ENCODE results near the gene HOXD9.

HOXD9 gene

DNA sequence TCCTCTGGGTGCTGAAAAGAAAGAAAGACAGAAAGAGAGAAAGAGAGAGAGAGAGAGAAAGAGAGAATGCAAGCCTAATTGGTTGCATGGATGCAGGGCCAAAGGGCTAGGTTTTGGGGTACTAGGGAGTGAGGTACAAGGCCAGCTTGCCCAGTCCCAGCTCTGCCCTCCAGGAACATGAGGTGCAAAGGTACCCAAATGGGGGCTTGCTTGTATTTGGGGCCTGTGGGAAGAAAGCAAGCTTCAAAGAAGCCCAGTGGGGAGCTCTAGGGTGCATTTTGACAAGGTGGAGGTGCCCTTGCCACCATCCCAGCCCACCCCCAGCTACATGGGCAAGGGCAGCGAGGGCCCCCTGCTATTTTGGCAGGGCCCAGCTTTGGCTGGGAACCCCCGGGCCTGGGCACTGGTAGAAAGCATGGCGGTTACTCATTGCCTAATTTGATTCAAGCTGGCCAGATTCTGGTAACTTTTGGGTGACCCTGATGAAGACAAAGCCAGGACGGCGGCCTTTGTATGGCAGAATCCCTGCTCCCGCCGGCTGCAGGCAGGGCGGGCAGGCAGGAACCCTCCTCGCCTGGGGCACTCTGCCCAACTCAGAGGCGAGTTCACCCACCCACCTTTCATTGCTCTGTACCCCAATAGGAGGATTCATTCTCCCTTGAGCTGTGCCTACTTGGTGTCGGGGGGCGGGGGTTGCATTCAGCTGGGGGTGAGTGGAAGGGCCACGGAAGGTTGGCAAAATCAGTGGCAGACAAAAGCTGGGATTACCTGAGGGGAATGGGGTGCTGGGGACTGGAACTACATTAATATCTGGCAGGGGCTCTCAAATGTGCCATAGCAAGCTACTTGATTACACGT is 28.3 kb downstream of the HOXD9 start:
- DNase-seq (ENCODE audit: insufficient read length, low spot score), result no peak
- FAIRE-seq, result no peak
- TF ChIP-seq POU2F2 (IDR thresholded peaks at IDR 0.05; ENCODE audit: low read depth, low read length), result no peak

DNA sequence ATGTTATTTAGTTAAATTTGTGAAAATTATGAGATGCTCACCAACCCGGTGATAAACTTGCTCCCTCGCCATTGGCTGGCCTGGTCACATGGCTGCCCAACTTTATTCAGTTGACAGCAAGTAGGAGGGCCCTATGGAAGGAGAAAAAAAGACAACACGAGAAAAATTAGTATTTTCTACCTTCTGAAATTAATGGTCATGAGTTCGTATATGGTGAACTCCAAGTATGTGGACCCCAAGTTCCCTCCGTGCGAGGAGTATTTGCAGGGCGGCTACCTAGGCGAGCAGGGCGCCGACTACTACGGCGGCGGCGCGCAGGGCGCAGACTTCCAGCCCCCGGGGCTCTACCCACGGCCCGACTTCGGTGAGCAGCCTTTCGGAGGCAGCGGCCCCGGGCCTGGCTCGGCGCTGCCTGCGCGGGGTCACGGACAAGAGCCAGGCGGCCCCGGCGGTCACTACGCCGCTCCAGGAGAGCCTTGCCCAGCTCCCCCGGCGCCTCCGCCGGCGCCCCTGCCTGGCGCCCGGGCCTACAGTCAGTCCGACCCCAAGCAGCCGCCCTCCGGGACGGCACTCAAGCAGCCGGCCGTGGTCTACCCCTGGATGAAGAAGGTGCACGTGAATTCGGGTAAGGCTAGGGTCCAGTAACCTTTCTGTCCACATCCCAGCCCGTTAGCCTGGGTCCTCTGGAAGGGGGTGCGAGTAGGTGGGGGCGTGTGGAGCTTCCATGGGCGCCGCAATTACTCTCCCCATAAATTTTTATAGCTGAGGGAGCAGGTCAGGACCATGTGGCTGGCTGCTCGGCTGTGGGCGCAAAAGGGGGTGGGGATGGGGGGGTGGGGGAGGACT is 29.1 kb downstream of the HOXD9 start, which contains the start of gene HOXD4:
TSS of gene HOXD4 (plus strand) at position 109 of the 846 bp plus-strand sequence. CDS start at position 193, 84 bp downstream.
- TF ChIP-seq SPI1 (IDR thresholded peaks at IDR 0.05; ENCODE audit: low read depth, low read length) (no peak), PAX5 (IDR thresholded peaks at IDR 0.05; ENCODE audit: insufficient read depth, low read length, severe bottlenecking) (no peak), POU2F2 (IDR thresholded peaks at IDR 0.05; ENCODE audit: low read depth, low read length) (no peak), POLR2A (IDR thresholded peaks at IDR 0.05; ENCODE audit: low read depth, low read length) (no peak), TAF1 (IDR thresholded peaks at IDR 0.05; ENCODE audit: low read depth, low read length) (no peak), POLR2AphosphoS5 (IDR thresholded peaks at IDR 0.05; ENCODE audit: low read depth, low read length) (no peak)
- DNase-seq (ENCODE audit: insufficient read length, low spot score) (no peak), FAIRE-seq (no peak)

DNA sequence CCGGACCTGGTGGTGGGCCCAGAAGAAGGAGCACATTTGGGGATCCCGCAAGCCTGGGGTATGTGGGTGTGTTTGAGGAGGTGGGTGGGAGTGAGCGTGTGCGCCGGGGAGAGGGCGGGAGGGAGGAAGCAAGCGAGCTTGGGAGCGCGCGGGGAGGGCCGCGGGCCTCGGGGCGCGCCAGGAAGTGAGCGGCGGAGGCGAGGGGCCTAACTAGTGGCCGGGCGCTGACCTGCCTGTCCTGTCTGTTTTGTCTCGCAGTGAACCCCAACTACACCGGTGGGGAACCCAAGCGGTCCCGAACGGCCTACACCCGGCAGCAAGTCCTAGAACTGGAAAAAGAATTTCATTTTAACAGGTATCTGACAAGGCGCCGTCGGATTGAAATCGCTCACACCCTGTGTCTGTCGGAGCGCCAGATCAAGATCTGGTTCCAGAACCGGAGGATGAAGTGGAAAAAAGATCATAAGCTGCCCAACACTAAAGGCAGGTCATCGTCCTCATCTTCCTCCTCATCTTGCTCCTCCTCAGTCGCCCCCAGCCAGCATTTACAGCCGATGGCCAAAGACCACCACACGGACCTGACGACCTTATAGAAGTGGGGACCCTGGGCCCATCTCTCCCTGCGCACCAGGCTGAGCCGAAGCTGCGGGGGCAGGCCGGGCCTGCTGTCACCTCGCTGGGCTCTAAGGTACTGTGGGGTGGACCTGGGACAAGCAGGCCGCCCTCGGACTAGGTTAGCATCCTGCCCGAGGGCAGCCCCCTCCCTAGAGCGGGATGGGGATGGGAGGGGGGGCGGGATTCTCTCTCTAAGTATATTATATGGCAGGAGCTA is 30.0 kb downstream of the HOXD9 start:
- TF ChIP-seq SPI1 (IDR thresholded peaks at IDR 0.05; ENCODE audit: low read depth, low read length), result no peak
- FAIRE-seq, result no peak
- DNase-seq (ENCODE audit: insufficient read length, low spot score), result no peak

DNA sequence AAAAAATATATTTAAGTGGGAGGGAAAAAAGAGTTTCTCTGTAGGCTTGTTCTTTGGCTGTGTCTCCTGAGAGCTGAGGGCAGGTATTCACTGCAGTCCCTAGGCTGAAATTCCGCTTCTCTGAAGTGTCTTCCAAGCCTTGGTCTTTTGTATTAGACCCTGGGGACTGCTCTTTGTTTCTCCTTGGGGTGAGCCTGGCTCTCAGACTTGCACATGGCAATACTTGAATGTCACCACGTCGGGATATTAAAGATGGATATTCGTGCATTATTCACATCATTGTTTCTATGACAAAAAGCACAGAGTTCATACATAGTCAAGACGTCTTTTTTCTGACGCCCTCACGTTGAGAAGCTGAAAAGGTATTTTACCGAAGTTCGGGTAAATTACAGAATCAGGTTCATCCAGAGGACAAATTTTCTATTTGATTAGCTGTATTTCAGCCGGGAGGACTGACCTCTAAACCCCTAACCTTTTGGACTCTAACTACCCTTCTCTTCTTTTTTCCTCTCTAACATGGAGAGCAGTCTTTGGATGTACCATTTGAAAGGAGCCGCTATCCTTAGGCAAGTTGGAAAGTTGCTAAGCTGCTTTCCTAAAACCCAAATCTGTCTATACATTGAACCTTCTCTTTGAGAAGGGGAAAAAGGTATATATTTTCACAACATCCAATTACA is 32.2 kb downstream of the HOXD9 start:
- TF ChIP-seq TAF1 (IDR thresholded peaks at IDR 0.05; ENCODE audit: low read depth, low read length) (no peak), POLR2AphosphoS5 (IDR thresholded peaks at IDR 0.05; ENCODE audit: low read depth, low read length) (no peak), PAX5 (IDR thresholded peaks at IDR 0.05; ENCODE audit: insufficient read depth, low read length, severe bottlenecking) (no peak), POU2F2 (IDR thresholded peaks at IDR 0.05; ENCODE audit: low read depth, low read length) (no peak), POLR2A (IDR thresholded peaks at IDR 0.05; ENCODE audit: low read depth, low read length) (no peak), SPI1 (IDR thresholded peaks at IDR 0.05; ENCODE audit: low read depth, low read length) (no peak)
- DNase-seq (ENCODE audit: insufficient read length, low spot score), result no peak
- no peak for FAIRE-seq

DNA sequence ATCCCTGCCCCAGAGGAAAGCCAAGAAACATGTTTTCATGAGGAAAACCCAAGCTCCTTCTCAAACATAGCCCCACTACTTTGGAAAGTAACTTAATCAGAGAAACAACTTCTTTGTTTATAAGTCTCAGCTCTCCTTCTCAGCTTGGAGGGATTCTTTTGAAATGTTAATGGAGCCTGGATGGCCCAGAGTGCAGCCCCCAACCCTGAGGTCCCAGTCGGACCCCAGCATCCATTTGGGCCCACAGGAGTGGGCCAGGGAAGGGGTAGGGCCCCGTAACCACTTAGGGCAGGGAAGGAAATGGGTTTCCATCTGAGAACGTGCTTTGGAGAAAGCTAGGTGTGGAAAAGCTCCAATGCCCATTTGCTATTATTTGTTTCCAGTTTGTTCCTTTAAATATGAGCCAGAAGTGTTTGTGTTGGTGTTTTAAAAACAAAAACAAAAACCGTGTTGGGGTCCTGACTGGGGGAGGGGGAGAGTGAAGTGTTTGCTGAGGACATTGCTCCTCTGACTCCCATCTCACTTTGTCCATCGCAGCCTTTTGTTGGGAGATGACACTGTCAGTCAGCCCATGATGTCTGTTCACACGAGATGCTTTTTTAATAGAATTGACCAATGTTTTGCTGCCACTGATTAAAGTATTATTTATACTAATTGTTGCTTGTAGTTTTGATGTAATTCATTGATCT is 33.0 kb downstream of the HOXD9 start:
- no peak for DNase-seq (ENCODE audit: insufficient read length, low spot score)
- FAIRE-seq, result no peak
- TF ChIP-seq POLR2AphosphoS5 (IDR thresholded peaks at IDR 0.05; ENCODE audit: low read depth, low read length) (no peak), PAX5 (IDR thresholded peaks at IDR 0.05; ENCODE audit: insufficient read depth, low read length, severe bottlenecking) (no peak), SPI1 (IDR thresholded peaks at IDR 0.05; ENCODE audit: low read depth, low read length) (no peak), POU2F2 (IDR thresholded peaks at IDR 0.05; ENCODE audit: low read depth, low read length) (no peak), TAF1 (IDR thresholded peaks at IDR 0.05; ENCODE audit: low read depth, low read length) (no peak)

DNA sequence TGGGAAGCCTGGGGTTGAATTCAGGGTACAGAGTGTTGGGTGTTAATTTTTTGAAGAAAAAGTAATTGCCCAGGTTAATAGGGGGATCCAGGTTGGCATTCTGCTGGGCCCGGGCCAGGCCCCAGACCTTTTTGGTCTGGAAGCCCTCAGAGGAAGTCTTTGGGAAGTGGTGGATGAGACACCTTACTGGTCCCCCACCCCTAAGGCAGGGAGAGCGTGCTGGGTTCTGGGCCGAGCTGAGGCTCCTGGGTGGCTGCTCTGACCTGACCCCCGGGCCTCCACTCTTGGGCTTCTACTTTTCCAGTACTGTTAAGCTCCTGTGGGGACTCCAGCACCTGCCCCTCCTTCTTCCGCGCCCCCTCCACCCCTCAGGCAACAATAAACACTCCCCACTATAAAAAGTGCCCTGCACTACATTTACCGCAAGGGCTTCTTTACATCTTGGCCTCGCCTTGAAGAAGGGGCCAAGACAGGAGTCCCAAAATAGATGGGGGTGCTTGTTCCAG is 33.8 kb downstream of the HOXD9 start:
- TF ChIP-seq SPI1 (IDR thresholded peaks at IDR 0.05; ENCODE audit: low read depth, low read length), result no peak
- TF ChIP-seq POU2F2 (IDR thresholded peaks at IDR 0.05; ENCODE audit: low read depth, low read length), result no peak
- TF ChIP-seq POLR2AphosphoS5 (IDR thresholded peaks at IDR 0.05; ENCODE audit: low read depth, low read length), result no peak
- TF ChIP-seq PAX5 (IDR thresholded peaks at IDR 0.05; ENCODE audit: insufficient read depth, low read length, severe bottlenecking), result no peak
- no peak for TF ChIP-seq TAF1 (IDR thresholded peaks at IDR 0.05; ENCODE audit: low read depth, low read length)
- no peak for TF ChIP-seq POLR2A (IDR thresholded peaks at IDR 0.05; ENCODE audit: low read depth, low read length)
- DNase-seq (ENCODE audit: insufficient read length, low spot score), result no peak
- FAIRE-seq, result no peak

DNA sequence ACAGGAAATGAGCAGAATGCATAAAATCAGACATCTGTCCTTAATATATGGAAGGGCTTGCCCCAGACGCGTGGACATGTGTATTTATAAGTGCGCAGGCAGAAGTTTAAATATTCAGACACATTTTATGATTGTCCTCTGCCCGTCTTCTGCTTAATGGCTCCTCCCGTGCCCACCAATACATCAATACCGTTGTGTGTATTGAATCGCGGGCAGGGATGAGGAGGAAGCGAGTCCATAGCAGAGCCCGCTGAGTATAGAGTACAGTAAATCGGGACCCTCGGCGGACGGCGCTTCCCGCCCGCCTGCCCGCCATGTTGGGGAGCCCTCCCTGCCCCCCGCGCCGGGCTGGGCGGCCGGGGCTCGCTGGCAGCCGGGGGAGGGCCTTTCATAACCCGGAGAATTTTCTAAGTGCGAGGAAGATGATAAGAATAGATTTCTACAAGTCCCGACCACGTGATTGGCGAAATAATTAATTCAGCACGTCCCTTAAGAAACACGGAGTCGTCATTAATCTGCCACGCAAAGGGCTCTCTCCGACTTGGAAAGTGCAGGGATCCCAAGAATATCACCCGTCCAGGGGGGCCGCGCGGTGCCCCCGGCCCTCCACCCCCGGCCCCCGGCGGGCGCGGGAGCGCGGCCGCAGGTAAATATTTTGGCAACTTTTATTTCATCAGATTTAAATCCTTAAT is 34.4 kb downstream of the HOXD9 start, which contains the start of gene HOXD3:
TSS of gene HOXD3 (plus strand) at position 501 of the 692 bp plus-strand sequence. CDS start 11,808 bp downstream, outside the sequence.
- TF ChIP-seq POLR2A (IDR thresholded peaks at IDR 0.05; ENCODE audit: low read depth, low read length) (no peak), POU2F2 (IDR thresholded peaks at IDR 0.05; ENCODE audit: low read depth, low read length) (no peak), POLR2AphosphoS5 (IDR thresholded peaks at IDR 0.05; ENCODE audit: low read depth, low read length) (no peak), TAF1 (IDR thresholded peaks at IDR 0.05; ENCODE audit: low read depth, low read length) (no peak), PAX5 (IDR thresholded peaks at IDR 0.05; ENCODE audit: insufficient read depth, low read length, severe bottlenecking) (no peak), SPI1 (IDR thresholded peaks at IDR 0.05; ENCODE audit: low read depth, low read length) (no peak)
- FAIRE-seq, result no peak
- DNase-seq (ENCODE audit: insufficient read length, low spot score), result no peak
